ENCODE results near the gene RPL5.

The RPL5 gene

DNA sequence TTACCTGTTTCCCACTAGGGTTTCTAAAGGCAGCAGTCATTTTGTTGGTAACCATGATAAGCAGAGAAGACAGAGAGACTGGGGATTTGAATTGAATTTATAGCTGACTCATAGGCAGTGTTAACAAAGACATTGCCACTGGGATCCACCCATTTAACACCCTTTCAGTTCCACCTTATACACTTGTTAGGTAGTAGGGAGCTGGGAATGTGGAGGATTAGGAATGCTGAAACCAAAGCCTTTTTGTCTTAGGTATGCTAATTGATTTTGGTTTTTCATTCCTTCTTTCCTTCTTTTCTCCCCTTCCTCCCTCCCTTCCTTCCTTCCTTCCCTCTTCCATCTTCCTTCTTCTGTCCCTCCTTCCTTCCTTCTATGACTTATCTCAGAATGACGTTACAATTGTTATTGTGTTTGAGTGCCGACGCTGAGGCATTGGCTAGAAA is 39.5 kb upstream of the RPL5 start:
- TF ChIP-seq, protein P1, sequence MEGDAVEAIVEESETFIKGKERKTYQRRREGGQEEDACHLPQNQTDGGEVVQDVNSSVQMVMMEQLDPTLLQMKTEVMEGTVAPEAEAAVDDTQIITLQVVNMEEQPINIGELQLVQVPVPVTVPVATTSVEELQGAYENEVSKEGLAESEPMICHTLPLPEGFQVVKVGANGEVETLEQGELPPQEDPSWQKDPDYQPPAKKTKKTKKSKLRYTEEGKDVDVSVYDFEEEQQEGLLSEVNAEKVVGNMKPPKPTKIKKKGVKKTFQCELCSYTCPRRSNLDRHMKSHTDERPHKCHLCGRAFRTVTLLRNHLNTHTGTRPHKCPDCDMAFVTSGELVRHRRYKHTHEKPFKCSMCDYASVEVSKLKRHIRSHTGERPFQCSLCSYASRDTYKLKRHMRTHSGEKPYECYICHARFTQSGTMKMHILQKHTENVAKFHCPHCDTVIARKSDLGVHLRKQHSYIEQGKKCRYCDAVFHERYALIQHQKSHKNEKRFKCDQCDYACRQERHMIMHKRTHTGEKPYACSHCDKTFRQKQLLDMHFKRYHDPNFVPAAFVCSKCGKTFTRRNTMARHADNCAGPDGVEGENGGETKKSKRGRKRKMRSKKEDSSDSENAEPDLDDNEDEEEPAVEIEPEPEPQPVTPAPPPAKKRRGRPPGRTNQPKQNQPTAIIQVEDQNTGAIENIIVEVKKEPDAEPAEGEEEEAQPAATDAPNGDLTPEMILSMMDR (IDR thresholded peaks at IDR 0.05) = no peak
- Histone ChIP-seq H2AFZ (no peak overlapping the region), H3K9me3 (ENCODE audit: control insufficient read depth, low read length) (no peaks in the 10 kb centered on the region), H3K4me3 (ENCODE audit: low read depth, low read length) (no peak overlapping the region), H3K79me2 (no peaks in the 10 kb centered on the region), H3K4me2 (ENCODE audit: low read length) (no peak overlapping the region), H3K9ac (no peak overlapping the region), H3K4me1 (no peaks in the 10 kb centered on the region), H3K27me3 (ENCODE audit: control insufficient read depth, insufficient read depth, low read length) (no peaks in the 10 kb centered on the region), H3K36me3 (ENCODE audit: control insufficient read depth, insufficient read depth, low read length) (no peaks in the 10 kb centered on the region), H3K27ac (no peak overlapping the region)

DNA sequence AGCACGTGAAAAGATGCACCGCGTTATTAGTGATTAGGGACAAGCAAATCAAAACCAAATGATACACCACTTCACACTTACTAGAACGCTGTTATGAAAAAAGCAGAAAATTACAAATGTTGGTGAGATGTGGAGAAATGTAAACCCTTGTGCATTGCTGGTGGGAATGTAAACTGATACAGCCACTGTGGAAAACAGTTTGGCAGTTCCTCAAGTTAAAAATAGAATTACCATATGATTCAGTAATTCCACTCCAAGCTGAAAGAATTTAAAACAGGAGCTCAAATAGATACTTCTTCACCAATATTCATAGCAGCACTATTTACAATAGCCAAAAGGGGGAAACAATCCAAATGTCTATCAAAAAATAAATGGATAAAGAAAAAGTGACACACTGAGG is 36.7 kb upstream of the RPL5 start:
- no peak overlapping the region for H3K27ac ChIP-seq
- H3K4me2 ChIP-seq (ENCODE audit: low read length) = no peak overlapping the region
- H3K4me1 ChIP-seq = no peaks in the 10 kb centered on the region
- no peaks in the 10 kb centered on the region for H3K79me2 ChIP-seq
- no peak overlapping the region for H3K9ac ChIP-seq
- TF ChIP-seq, protein P1 (IDR thresholded peaks at IDR 0.05) = no peak
- H2AFZ ChIP-seq = no peak overlapping the region
- no peak overlapping the region for H3K4me3 ChIP-seq (ENCODE audit: low read depth, low read length)
- no peaks in the 10 kb centered on the region for H3K27me3 ChIP-seq (ENCODE audit: control insufficient read depth, insufficient read depth, low read length)
- no peaks in the 10 kb centered on the region for H3K36me3 ChIP-seq (ENCODE audit: control insufficient read depth, insufficient read depth, low read length)
- H3K9me3 ChIP-seq (ENCODE audit: control insufficient read depth, low read length) = no peaks in the 10 kb centered on the region

DNA sequence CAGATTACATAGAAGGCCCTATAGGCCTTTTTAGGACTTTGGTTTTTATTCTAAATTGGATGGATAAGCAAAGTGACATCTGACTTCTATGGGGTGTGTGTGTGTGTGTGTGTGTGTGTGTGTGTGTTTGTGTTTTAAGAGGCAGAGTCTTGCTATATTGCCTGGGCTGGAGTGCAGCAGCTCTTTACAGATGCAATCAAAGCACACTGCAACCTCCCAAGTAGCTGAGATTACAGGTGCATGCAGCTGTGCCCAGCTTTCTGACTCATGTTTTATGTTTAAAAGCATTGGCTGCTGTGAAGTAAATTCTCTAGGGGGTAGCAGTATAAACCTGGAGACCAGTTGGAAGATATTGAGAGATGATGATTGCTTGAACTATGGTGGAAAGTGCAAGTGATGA is 34.5 kb upstream of the RPL5 start:
- Histone ChIP-seq H3K79me2 (no peaks in the 10 kb centered on the region), H2AFZ (no peak overlapping the region), H3K9me3 (ENCODE audit: control insufficient read depth, low read length) (no peaks in the 10 kb centered on the region), H3K27me3 (ENCODE audit: control insufficient read depth, insufficient read depth, low read length) (no peaks in the 10 kb centered on the region), H3K27ac (no peak overlapping the region), H3K9ac (no peak overlapping the region), H3K4me2 (ENCODE audit: low read length) (no peak overlapping the region), H3K36me3 (ENCODE audit: control insufficient read depth, insufficient read depth, low read length) (no peaks in the 10 kb centered on the region), H3K4me1 (no peaks in the 10 kb centered on the region), H3K4me3 (ENCODE audit: low read depth, low read length) (no peak overlapping the region)
- TF ChIP-seq, protein P1 (IDR thresholded peaks at IDR 0.05) = no peak

DNA sequence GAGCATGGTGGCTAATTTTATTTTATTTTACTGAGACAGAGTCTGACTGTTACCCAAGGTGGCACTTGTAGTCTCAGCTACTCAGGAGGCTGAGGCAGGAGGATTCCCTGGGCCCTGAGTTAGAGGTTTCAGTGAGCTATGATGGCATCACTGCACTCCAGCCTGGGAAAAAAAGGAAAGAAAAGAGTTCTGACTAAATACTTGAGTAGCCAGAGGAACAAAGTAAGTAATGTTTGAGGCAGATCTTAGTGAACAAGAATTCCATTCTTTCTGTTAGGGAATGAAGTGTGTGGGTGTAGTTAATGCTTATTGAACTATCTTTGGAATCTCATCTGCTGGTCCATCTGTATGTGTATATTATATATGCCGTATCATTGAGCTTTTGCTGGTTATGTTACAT is 33.9 kb upstream of the RPL5 start:
- H2AFZ ChIP-seq = no peak overlapping the region
- H3K79me2 ChIP-seq = no peaks in the 10 kb centered on the region
- no peak overlapping the region for H3K9ac ChIP-seq
- H3K9me3 ChIP-seq (ENCODE audit: control insufficient read depth, low read length) = no peaks in the 10 kb centered on the region
- H3K27ac ChIP-seq = no peak overlapping the region
- no peaks in the 10 kb centered on the region for H3K36me3 ChIP-seq (ENCODE audit: control insufficient read depth, insufficient read depth, low read length)
- no peaks in the 10 kb centered on the region for H3K27me3 ChIP-seq (ENCODE audit: control insufficient read depth, insufficient read depth, low read length)
- no peak overlapping the region for H3K4me3 ChIP-seq (ENCODE audit: low read depth, low read length)
- no peak overlapping the region for H3K4me2 ChIP-seq (ENCODE audit: low read length)
- TF ChIP-seq, protein P1 (IDR thresholded peaks at IDR 0.05) = no peak
- no peaks in the 10 kb centered on the region for H3K4me1 ChIP-seq

DNA sequence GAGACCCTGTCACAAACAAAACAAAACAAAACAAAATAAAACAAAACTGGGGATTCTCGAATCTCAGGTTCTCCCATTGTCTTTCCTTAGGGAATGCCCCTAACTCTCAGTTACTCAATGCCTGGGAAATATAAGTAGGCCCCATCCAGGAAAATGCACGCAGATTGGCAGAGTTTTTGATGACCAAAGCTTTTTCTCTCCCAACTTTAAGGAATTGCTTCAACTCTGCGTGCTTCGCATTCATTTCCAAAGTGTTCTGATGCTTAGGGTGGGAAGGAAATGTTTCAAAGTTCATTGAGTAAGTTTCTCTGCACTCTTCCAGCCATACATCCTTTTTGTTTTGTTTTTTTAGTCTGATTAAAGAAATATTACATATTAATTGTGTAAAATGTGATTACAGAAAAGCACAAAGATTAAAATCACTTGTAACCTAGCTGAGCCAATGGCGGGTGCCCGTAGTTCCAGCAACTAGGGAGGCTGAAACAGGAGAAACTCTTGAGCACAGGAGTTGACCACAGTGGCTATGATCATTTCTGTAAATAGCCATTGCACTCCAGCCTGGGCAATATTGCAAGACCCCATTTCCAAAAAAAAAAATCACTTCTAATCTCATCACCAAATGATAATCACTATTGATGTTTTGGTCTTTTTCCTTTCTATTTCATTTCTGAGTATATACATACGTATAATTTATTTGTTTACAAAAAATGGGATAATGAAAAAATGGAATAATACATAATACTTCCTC is 28.5 kb upstream of the RPL5 start:
- H2AFZ ChIP-seq = no peak overlapping the region
- no peak overlapping the region for H3K4me2 ChIP-seq (ENCODE audit: low read length)
- no peaks in the 10 kb centered on the region for H3K27me3 ChIP-seq (ENCODE audit: control insufficient read depth, insufficient read depth, low read length)
- H3K79me2 ChIP-seq = no peaks in the 10 kb centered on the region
- TF ChIP-seq, protein P1 (IDR thresholded peaks at IDR 0.05) = no peak
- H3K36me3 ChIP-seq (ENCODE audit: control insufficient read depth, insufficient read depth, low read length) = no peaks in the 10 kb centered on the region
- H3K9me3 ChIP-seq (ENCODE audit: control insufficient read depth, low read length) = no peaks in the 10 kb centered on the region
- H3K27ac ChIP-seq = no peak overlapping the region
- no peak overlapping the region for H3K4me3 ChIP-seq (ENCODE audit: low read depth, low read length)
- H3K4me1 ChIP-seq = no peaks in the 10 kb centered on the region
- H3K9ac ChIP-seq = no peak overlapping the region

All from parathyroid adenoma (tissue), 2 donors.